Esophagus squamous epithelium (tissue), 4 donors: Measurements from ENCODE around the gene MMP2.

Experiments used
- CTCF ChIP-seq, 6 experiments: fragments of 450-650 bp in 4 of 6; fragments of 200-600 bp in 2 of 6; sonication (generic) in 2 of 6; IDR thresholded peaks; one replicate each; pipeline ENCODE4 v1.5.1; 2016 to 2019; ENCODE audit warnings: antibody characterized with exemption in 6 of 6, mild to moderate bottlenecking in 4 of 6, moderate library complexity in 4 of 6
- POLR2A ChIP-seq, 4 donors: fragments of 450-650 bp; IDR thresholded peaks; one replicate each; pipeline ENCODE4 v1.6.1; 2017; ENCODE audit warnings: antibody characterized with exemption in 4 of 4, mild to moderate bottlenecking in 4 of 4, moderate library complexity in 3 of 4

GRCh38 chr16:55512941-55513340 lies 33.9 kb downstream of the MMP2 start:
- TF ChIP-seq CTCF (IDR thresholded peaks at IDR 0.05): no peak
- TF ChIP-seq POLR2A (IDR thresholded peaks at IDR 0.05): no peak
